T47D (cell line): ENCODE results near the gene GINS1.

Experiments
- DNase-seq, 2 experiments: peaks; one replicate each; pipeline versions ENCODE4 v3.0.0 to v3.0.0-alpha.2; 2011 to 2012; ENCODE audit warnings: low read depth in 1 of 2, low spot score in 1 of 2
- JUND ChIP-seq: IDR thresholded peaks from 2 replicates; pipeline ENCODE4 v1.6.1; 2012; ENCODE audit warnings: low read depth
- in situ Hi-C: cut with HindIII; loops from 2 replicates; pipeline ENCODE4 v1.10.0; 2016; ENCODE audit warnings: low sequenced_read_pairs, low pct_unique_long_range_greater_than_20kb

GINS1 gene

GRCh38 chr20:25479638-25480037, 72.2 kb downstream of the GINS1 start:
- no peak for DNase-seq
- in situ Hi-C loops = no loop called here
- TF ChIP-seq JUND = no peak

GRCh38 chr20:25480156-25480555, 72.7 kb downstream of the GINS1 start:
- no peak for TF ChIP-seq JUND
- in situ Hi-C loops = no loop called here
- DNase-seq = no peak

GRCh38 chr20:25480797-25481196, 73.3 kb downstream of the GINS1 start:
- in situ Hi-C loops = no loop called here
- no peak for TF ChIP-seq JUND
- no peak for DNase-seq

GRCh38 chr20:25481235-25481917, 73.9 kb downstream of the GINS1 start:
- in situ Hi-C loops = no loop called here
- no peak for DNase-seq
- TF ChIP-seq JUND = no peak

GRCh38 chr20:25481918-25482253, 74.4 kb downstream of the GINS1 start:
- TF ChIP-seq JUND = no peak
- no peak for DNase-seq
- in situ Hi-C loops = no loop called here

- in situ Hi-C loops = no loop called here
- DNase-seq = no peak
- no peak for TF ChIP-seq JUND
These were observed 76.1 kb downstream of the GINS1 start for GRCh38 chr20:25483431-25484132.

- no peak for DNase-seq
- in situ Hi-C loops = no loop called here
- TF ChIP-seq JUND = no peak
These were observed 76.9 kb downstream of the GINS1 start for GRCh38 chr20:25484224-25484846.

- TF ChIP-seq JUND = no peak
These were observed 77.5 kb downstream of the GINS1 start for GRCh38 chr20:25484911-25485511.

GRCh38 chr20:25485872-25486271, 78.4 kb downstream of the GINS1 start:
- in situ Hi-C loops = no loop called here
- no peak for TF ChIP-seq JUND
- DNase-seq = no peak

More at GRCh38 chr20:25484911-25485511, 77.5 kb downstream of the GINS1 start:
- no peak for DNase-seq
- in situ Hi-C loops = no loop called here

- in situ Hi-C loops = no loop called here
- no peak for DNase-seq
- TF ChIP-seq JUND = no peak
These were observed 78.9 kb downstream of the GINS1 start for GRCh38 chr20:25486377-25486776.

GRCh38 chr20:25487306-25487705, 79.8 kb downstream of the GINS1 start:
- no peak for DNase-seq
- in situ Hi-C loops = no loop called here
- no peak for TF ChIP-seq JUND

- in situ Hi-C loops = no loop called here
- no peak for TF ChIP-seq JUND
These were observed 80.5 kb downstream of the GINS1 start for GRCh38 chr20:25487975-25488374.

More at GRCh38 chr20:25487975-25488374, 80.5 kb downstream of the GINS1 start:
- DNase-seq = no peak
